Heart left ventricle (tissue), 13 donors: ENCODE results near the gene CENPA.

ENCODE experiments used
- POLR2A ChIP-seq, 2 donors: fragments of 450-650 bp; IDR thresholded peaks; one replicate each; pipeline ENCODE4 v1.6.1; 2017; ENCODE audit warnings: antibody characterized with exemption in 2 of 2, mild to moderate bottlenecking in 2 of 2, moderate library complexity in 2 of 2
- TF ChIP-seq, protein P1 (sequence below), 12 donors: fragments of 200-600 bp; sonication (generic) in 4 of 12; IDR thresholded peaks; one replicate each; pipeline versions ENCODE4 v1.5.0 to v1.8.0; 2018 to 2022; ENCODE audit warnings: antibody characterized with exemption in 12 of 12, mild to moderate bottlenecking in 5 of 12
- donor health status: ischemic (EF 13 %, LVEDD 7.1; RV severe dilation, severe dysfunction).
- donor health status: DM: no; HTN: yes; CAD: no.
- donor health status: DM: no; HTN: no; CAD: no.
- donor health status: ischemic (EF 25% LVEDD 6.9; RV normal size, moderate dysfunction).
- donor health status: ischemic (EF 25% LVEDD 5.7; RV mildly dilated, moderate dysfunction).
- donor health status: ischemic (EF 35%, LVEDD 5.7; RV mildly dilated, moderate dysfunction).
- donor health status: nonischemic (EF 11% LVEDD 7.7; RV severe dilation, severe dysfunction).
- donor health status: DM: yes; HTN: yes; CAD: no.
- donor health status: PGD.
- donor health status: ischemic (EF 29% LVEDD 5.4; RV normal size, mild dysfunction).
- donor health status: nonischemic (EF 23%, LVEDD 6.1; RV moderate dilation, normal function).

DNA sequence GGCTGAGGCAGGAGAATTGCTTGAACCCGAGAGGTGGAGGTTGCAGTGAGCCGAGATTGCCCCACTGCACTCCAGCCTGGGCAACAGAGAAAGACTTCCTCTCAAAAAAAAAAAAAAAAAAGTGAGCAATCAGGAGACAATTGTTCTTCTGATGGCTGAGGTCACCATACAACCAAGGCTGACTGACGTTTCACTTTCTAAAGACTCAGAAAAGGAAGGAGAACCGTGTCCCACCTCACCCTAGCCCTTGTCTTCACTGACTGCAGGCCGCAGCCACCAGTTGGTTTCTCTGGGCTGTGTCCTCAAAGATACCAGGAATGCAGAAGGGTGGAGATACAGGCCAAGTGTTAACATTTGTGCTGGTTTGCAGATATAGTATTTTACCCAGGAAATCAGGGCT, 29.5 kb upstream of the CENPA start:
- TF ChIP-seq, protein P1, sequence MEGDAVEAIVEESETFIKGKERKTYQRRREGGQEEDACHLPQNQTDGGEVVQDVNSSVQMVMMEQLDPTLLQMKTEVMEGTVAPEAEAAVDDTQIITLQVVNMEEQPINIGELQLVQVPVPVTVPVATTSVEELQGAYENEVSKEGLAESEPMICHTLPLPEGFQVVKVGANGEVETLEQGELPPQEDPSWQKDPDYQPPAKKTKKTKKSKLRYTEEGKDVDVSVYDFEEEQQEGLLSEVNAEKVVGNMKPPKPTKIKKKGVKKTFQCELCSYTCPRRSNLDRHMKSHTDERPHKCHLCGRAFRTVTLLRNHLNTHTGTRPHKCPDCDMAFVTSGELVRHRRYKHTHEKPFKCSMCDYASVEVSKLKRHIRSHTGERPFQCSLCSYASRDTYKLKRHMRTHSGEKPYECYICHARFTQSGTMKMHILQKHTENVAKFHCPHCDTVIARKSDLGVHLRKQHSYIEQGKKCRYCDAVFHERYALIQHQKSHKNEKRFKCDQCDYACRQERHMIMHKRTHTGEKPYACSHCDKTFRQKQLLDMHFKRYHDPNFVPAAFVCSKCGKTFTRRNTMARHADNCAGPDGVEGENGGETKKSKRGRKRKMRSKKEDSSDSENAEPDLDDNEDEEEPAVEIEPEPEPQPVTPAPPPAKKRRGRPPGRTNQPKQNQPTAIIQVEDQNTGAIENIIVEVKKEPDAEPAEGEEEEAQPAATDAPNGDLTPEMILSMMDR (IDR thresholded peaks at IDR 0.05): no peak
- no peak for TF ChIP-seq POLR2A (IDR thresholded peaks at IDR 0.05)
